Endothelial cell of umbilical vein (primary cell): Measurements from ENCODE around the gene KIF9. TPM values are rescaled to one million over a fixed set of nuclear protein-coding genes. Genes with fewer than 3 reads are reported as not detected.

Experiments
- BruUV-seq: library from RNA; stranded (reverse); fragments of 400-500 nt; replicated peaks from 2 replicates; lab custom pipeline; 2021; lab: Mats Ljungman, UMichigan
- CTCF ChIA-PET: fragments of 300-600, 350-600 bp; sonication (Branson Sonifier 250); formaldehyde crosslinking; loops from one replicate; lab custom pipeline; 2021; ENCODE audit warnings: antibody characterized with exemption, inconsistent platforms; lab: Charles Lee
- POLR2A ChIA-PET: fragments of 300-600, 350-600 bp; sonication (Branson Sonifier 250); formaldehyde crosslinking; loops from one replicate; lab custom pipeline; 2021; ENCODE audit warnings: antibody characterized with exemption, inconsistent platforms; lab: Charles Lee
- DNase-seq: peaks from one replicate; pipeline ENCODE4 v3.0.0-alpha.2; 2011; ENCODE audit warnings: low read depth, low spot score
- FAIRE-seq: peaks from 2 replicates; lab custom pipeline; 2011; peaks lifted over from hg19 to GRCh38; lab: Jason Lieb, UNC
- H2AFZ ChIP-seq: 2 replicates; pipeline ENCODE4 v1.6.0; 2012; ENCODE audit warnings: low read depth, low read length, control low read depth, inconsistent platforms
- H3K27ac ChIP-seq: 2 replicates; pipeline ENCODE4 v1.5.1; 2011; ENCODE audit warnings: low read depth, mild to moderate bottlenecking, control low read depth, low read length, moderate library complexity; ENCODE audit not compliant: insufficient read depth
- H3K27me3 ChIP-seq, 2 experiments: 2 replicates each; pipeline versions ENCODE4 v1.6.0 to v1.6.1; 2011; ENCODE audit warnings: low read length in 2 of 2, mixed read lengths in 1 of 2; ENCODE audit not compliant: control insufficient read depth in 2 of 2, insufficient read depth in 2 of 2
- H3K36me3 ChIP-seq, 2 experiments: 2 replicates in 1 of 2; 3 replicates in 1 of 2; pipeline ENCODE4 v1.5.1; 2011; ENCODE audit warnings: low read length in 2 of 2, mild to moderate bottlenecking in 1 of 2, moderate library complexity in 1 of 2; ENCODE audit not compliant: control insufficient read depth in 2 of 2, insufficient read depth in 2 of 2; ENCODE audit errors: extremely low read depth in 1 of 2
- H3K4me1 ChIP-seq: 3 replicates; pipeline ENCODE4 v1.5.1; 2011; ENCODE audit warnings: mild to moderate bottlenecking, low read length; ENCODE audit not compliant: control insufficient read depth, insufficient read depth; ENCODE audit errors: extremely low read depth
- H3K4me2 ChIP-seq: 2 replicates; pipeline ENCODE4 v1.6.1; 2011; ENCODE audit warnings: low read length, control low read depth, mixed read lengths; ENCODE audit not compliant: insufficient read depth
- H3K4me3 ChIP-seq, 3 experiments: fragments of 200-600 bp in 1 of 3; sonication (generic), shearing (Covaris generic) in 1 of 3; replicated peaks in 1 of 3; 2 replicates each; pipeline ENCODE4 v1.5.1; 2011 to 2016; ENCODE audit warnings: control low read depth in 3 of 3, low read length in 3 of 3, mild to moderate bottlenecking in 2 of 3, inconsistent platforms in 1 of 3, low read depth in 1 of 3, moderate library complexity in 1 of 3; ENCODE audit not compliant: insufficient read depth in 1 of 3
- H3K79me2 ChIP-seq: 2 replicates; pipeline ENCODE4 v1.6.0; 2012; ENCODE audit warnings: low read length, inconsistent platforms; ENCODE audit not compliant: control insufficient read depth, insufficient read depth
- H3K9ac ChIP-seq: replicated peaks from 2 replicates; pipeline ENCODE3; 2011; ENCODE audit warnings: low read length, control low read depth; ENCODE audit not compliant: insufficient read depth; ENCODE audit errors: extremely low read depth
- H3K9me1 ChIP-seq: replicated peaks from 3 replicates; pipeline ENCODE4 v1.6.0; 2011; ENCODE audit warnings: mild to moderate bottlenecking, low read length; ENCODE audit not compliant: control insufficient read depth, insufficient read depth; ENCODE audit errors: extremely low read depth
- H3K9me3 ChIP-seq: replicated peaks from 2 replicates; pipeline ENCODE4 v1.5.1; 2012; ENCODE audit warnings: low read length, inconsistent platforms; ENCODE audit not compliant: control insufficient read depth, insufficient read depth
- H4K20me1 ChIP-seq: replicated peaks from 2 replicates; pipeline ENCODE3; 2011; ENCODE audit warnings: mild to moderate bottlenecking, low read length; ENCODE audit not compliant: control insufficient read depth, insufficient read depth; ENCODE audit errors: extremely low read depth
- EZH2 ChIP-seq: IDR thresholded peaks from 2 replicates; pipeline ENCODE4 v1.6.1; 2012; ENCODE audit warnings: borderline replicate concordance, low read depth, mild to moderate bottlenecking, moderate library complexity, low read length, inconsistent platforms; ENCODE audit not compliant: severe bottlenecking
- FOS ChIP-seq: IDR thresholded peaks from 2 replicates; pipeline ENCODE4 v1.6.1; 2011; ENCODE audit warnings: mild to moderate bottlenecking, low read length, moderate library complexity, borderline replicate concordance; ENCODE audit not compliant: insufficient read depth
- JUN ChIP-seq: IDR thresholded peaks from 2 replicates; pipeline ENCODE4 v1.6.1; 2011; ENCODE audit warnings: borderline replicate concordance, low read depth; ENCODE audit not compliant: insufficient read length, insufficient read depth
- MYC ChIP-seq: IDR thresholded peaks from one replicate; pipeline ENCODE4 v1.6.1; 2011; ENCODE audit warnings: mild to moderate bottlenecking, low read depth, low read length
- POLR2A ChIP-seq: IDR thresholded peaks from 2 replicates; pipeline ENCODE4 v1.6.1; 2012; ENCODE audit warnings: low read depth, mild to moderate bottlenecking, control low read depth, low read length
- dilution Hi-C: fragments of 300-500 bp; cut with MboI; formaldehyde crosslinking; loops from one replicate; pipeline ENCODE4 v1.15.0; 2019; ENCODE audit warnings: low sequenced_read_pairs; ENCODE audit not compliant: extremely low pct_ligation_motif_present
- intact Hi-C: fragments of 100-400 bp; cut with micrococcal nuclease; formaldehyde crosslinking; loops from one replicate; pipeline ENCODE4 v1.10.0; 2022
- polyA plus RNA-seq, 4 experiments: library from polyadenylated mRNA; depleted of rRNA in 3 of 4; stranded (reverse) in 3 of 4; unstranded in 1 of 4; fragments of >200 nt; gene quantifications; 2 replicates each; pipeline versions ENCODE4 v1.2.1 to v1.2.3, GENCODE V29; 2011 to 2012; ENCODE audit warnings: missing spikeins in 1 of 4
- total RNA-seq: library from RNA; stranded (reverse); gene quantifications from 2 replicates; pipeline ENCODE4 v1.2.3, GENCODE V29; 2021
- TF ChIP-seq, protein P1 (sequence below), 2 donors: IDR thresholded peaks; 1 replicate in 1 of 2; 2 replicates in 1 of 2; pipeline ENCODE4 v1.5.1; 2011; ENCODE audit warnings: low read length in 2 of 2, mild to moderate bottlenecking in 2 of 2, moderate library complexity in 2 of 2, control low read depth in 1 of 2, inconsistent platforms in 1 of 2, low read depth in 1 of 2; ENCODE audit not compliant: insufficient read depth in 1 of 2; ENCODE audit errors: extremely low read depth in 1 of 2
- TF ChIP-seq, protein P2 (sequence below): IDR thresholded peaks from 2 replicates; pipeline ENCODE4 v1.6.1; 2011; ENCODE audit not compliant: insufficient read depth, insufficient read length

The KIF9 gene
- total and polyA plus RNA-seq, 2 donors (not counting 3 experiments of a cell fraction or from before 2014, with no cell fraction given) = 20.5 to 22.4 TPM

DNA sequence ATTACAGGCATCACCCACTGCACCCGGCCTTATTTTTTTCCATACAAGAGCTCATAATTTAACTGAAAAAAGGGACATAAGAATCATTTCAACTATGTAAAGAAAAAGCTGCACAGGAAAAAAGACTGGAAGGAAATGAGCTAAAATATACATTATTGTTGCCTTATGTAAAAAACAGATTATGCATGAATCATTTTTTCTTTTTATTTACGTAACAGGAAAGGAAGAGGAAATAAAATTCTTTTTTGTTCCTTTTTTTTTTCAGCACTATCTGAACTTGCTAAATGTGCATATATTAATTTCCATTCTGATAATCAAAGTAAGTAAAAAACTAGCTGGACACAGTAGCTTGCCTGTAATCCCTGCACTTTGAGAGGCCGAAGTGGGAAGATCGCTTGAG lies 12.1 kb downstream of the KIF9 start:
- dilution Hi-C loops (no loop called here), intact Hi-C loops (no loop called here)
- Histone ChIP-seq H2AFZ (no peak overlapping the region), H3K9ac (no peak overlapping the region), H3K9me1 (no peaks in the 10 kb centered on the region), H3K4me1 (peaks cover 9% of the 10 kb centered on the region), H3K4me3 (no peak overlapping the region), H3K9me3 (no peaks in the 10 kb centered on the region), H3K27me3 (no peaks in the 10 kb centered on the region), H4K20me1 (no peaks in the 10 kb centered on the region), H3K27ac (no peak overlapping the region), H3K36me3 (peaks cover 0 to 2% of the 10 kb centered on the region in 2 experiments), H3K79me2 (no peaks in the 10 kb centered on the region), H3K4me2 (no peak overlapping the region)
- no peak for FAIRE-seq
- no TSS peak for BruUV-seq
- TF ChIP-seq MYC = no peak
- no peak for TF ChIP-seq FOS
- TF ChIP-seq, protein P1, sequence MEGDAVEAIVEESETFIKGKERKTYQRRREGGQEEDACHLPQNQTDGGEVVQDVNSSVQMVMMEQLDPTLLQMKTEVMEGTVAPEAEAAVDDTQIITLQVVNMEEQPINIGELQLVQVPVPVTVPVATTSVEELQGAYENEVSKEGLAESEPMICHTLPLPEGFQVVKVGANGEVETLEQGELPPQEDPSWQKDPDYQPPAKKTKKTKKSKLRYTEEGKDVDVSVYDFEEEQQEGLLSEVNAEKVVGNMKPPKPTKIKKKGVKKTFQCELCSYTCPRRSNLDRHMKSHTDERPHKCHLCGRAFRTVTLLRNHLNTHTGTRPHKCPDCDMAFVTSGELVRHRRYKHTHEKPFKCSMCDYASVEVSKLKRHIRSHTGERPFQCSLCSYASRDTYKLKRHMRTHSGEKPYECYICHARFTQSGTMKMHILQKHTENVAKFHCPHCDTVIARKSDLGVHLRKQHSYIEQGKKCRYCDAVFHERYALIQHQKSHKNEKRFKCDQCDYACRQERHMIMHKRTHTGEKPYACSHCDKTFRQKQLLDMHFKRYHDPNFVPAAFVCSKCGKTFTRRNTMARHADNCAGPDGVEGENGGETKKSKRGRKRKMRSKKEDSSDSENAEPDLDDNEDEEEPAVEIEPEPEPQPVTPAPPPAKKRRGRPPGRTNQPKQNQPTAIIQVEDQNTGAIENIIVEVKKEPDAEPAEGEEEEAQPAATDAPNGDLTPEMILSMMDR (IDR thresholded peaks at IDR 0.05; ENCODE audit: extremely low read depth in 1 of 2, insufficient read depth in 1 of 2, low read depth in 1 of 2, low read length in 2 of 2) = no peak
- no peak for TF ChIP-seq POLR2A
- TF ChIP-seq EZH2 = no peak
- no peak for TF ChIP-seq JUN
- ChIA-PET POLR2A (no interaction called here), CTCF (interaction anchor here (0.6 to 1.3 kb wide), 4 partner anchors 8 to 191 kb away, joined by 3 to 4 read pairs (median 3); no protein-coding TSS in a partner anchor)
- no peak for DNase-seq

DNA sequence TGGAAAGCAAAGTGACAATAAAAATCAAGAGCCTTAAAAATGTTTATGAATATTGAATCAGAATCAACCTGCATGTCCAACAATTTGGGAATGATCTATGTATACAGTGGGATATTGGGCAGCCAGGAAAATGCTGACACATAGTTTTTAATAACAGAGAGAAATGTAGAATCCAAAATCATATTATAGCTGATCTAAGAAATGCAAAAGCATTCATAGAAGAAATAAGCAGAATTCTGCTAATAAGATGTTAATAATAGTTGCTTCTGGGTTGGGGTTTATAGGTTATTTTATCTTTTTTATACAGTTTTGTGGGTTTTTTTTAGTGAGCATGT lies 15.1 kb downstream of the KIF9 start:
- Histone ChIP-seq H3K9ac (no peak overlapping the region), H3K36me3 (no peaks in the 10 kb centered on the region), H3K79me2 (no peaks in the 10 kb centered on the region), H2AFZ (no peak overlapping the region), H3K27me3 (no peaks in the 10 kb centered on the region), H4K20me1 (no peaks in the 10 kb centered on the region), H3K9me3 (no peaks in the 10 kb centered on the region), H3K4me2 (no peak overlapping the region), H3K9me1 (no peaks in the 10 kb centered on the region), H3K27ac (no peak overlapping the region), H3K4me1 (peaks cover 9% of the 10 kb centered on the region), H3K4me3 (no peak overlapping the region)
- ChIA-PET POLR2A (interaction anchor here (0.6 kb wide), 1 partner anchor 20 kb away, joined by 3 read pairs; no protein-coding TSS in a partner anchor), CTCF (interaction anchor here (0.9 to 2.0 kb wide), 6 partner anchors 9 to 59 kb away, joined by 3 to 5 read pairs (median 3); no protein-coding TSS in a partner anchor)
- BruUV-seq = no TSS peak
- dilution Hi-C loops (no loop called here), intact Hi-C loops (no loop called here)
- DNase-seq = no peak
- TF ChIP-seq, protein P2, sequence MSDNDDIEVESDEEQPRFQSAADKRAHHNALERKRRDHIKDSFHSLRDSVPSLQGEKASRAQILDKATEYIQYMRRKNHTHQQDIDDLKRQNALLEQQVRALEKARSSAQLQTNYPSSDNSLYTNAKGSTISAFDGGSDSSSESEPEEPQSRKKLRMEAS = no peak
- TF ChIP-seq EZH2 = no peak
- FAIRE-seq = no peak
